K562 (cell line): Measurements from ENCODE around the gene MBIP. TPM values are rescaled to one million over a fixed set of nuclear protein-coding genes. Genes with fewer than 3 reads are reported as not detected.

Source experiments
- polyA plus RNA-seq, 8 experiments: library from polyadenylated mRNA; depleted of rRNA in 4 of 8; stranded (reverse) in 5 of 8; unstranded in 3 of 8; fragments of >200 nt; fragmentation: Nextera tagmentation in 2 of 8; fragmentation: Illumina TruSeq in 1 of 8; extraction: Ambion mirVana in 2 of 8; extraction: Trizol in 1 of 8; gene quantifications; 2 replicates each; pipeline versions ENCODE4 v1.2.1 to v1.2.3, GENCODE V29; 2011 to 2014; ENCODE audit warnings: inconsistent platforms in 1 of 8, missing spikeins in 1 of 8
- total RNA-seq, 7 experiments: library from RNA; depleted of rRNA in 6 of 7; stranded (reverse); fragments of >200 nt in 6 of 7; fragmentation: Illumina TruSeq in 2 of 7; extraction: Trizol in 2 of 7; gene quantifications; 2 replicates each; pipeline versions ENCODE4 v1.2.1 to v1.2.3, GENCODE V29; 2011 to 2021; ENCODE audit warnings: low replicate concordance in 1 of 7

Gene MBIP
- total and polyA plus RNA-seq, 9 of the 15 experiments (the other 6 are each of a cell fraction or from before 2014, with no cell fraction given): 8.4 to 31.1 (median 19.4) TPM

Other genes starting within 250 kb of the MBIP start
- not detected in 2 replicates for gene PTCSC3, start 143.9 kb downstream of the MBIP start, total RNA-seq (2014; rRNA removed)
- gene PTCSC3, start 143.9 kb downstream of the MBIP start, total RNA-seq (2014; rRNA removed; fragmentation: Illumina TruSeq; extraction: Trizol): not detected in 2 replicates
- gene PTCSC3, start 143.9 kb downstream of the MBIP start, total RNA-seq (2015; rRNA removed; fragmentation: Illumina TruSeq; extraction: Trizol): not detected in 2 replicates
- gene PTCSC3, start 143.9 kb downstream of the MBIP start, total RNA-seq (2021): not detected in 2 replicates
- gene PTCSC3, start 143.9 kb downstream of the MBIP start, polyA plus RNA-seq (2011; rRNA removed): not detected in 2 replicates
- not detected in 2 replicates for gene PTCSC3, start 143.9 kb downstream of the MBIP start, polyA plus RNA-seq (2014; fragmentation: Illumina TruSeq; extraction: Trizol)
- gene PTCSC3, start 143.9 kb downstream of the MBIP start, polyA plus RNA-seq (2014; fragmentation: Nextera tagmentation; extraction: Ambion mirVana): not detected
- not detected in 2 replicates for gene PTCSC3, start 143.9 kb downstream of the MBIP start, polyA plus RNA-seq (2014; rRNA removed)
- not detected in 2 replicates for gene NKX2-1, start 199.6 kb upstream of the MBIP start, total RNA-seq (2014; rRNA removed)
- gene NKX2-1, start 199.6 kb upstream of the MBIP start, total RNA-seq (2014; rRNA removed; fragmentation: Illumina TruSeq; extraction: Trizol): not detected in 2 replicates
- gene NKX2-1, start 199.6 kb upstream of the MBIP start, total RNA-seq (2015; rRNA removed; fragmentation: Illumina TruSeq; extraction: Trizol): not detected in 2 replicates
- gene NKX2-1, start 199.6 kb upstream of the MBIP start, total RNA-seq (2021): 0.11 TPM in 1 of 2 replicates, not detected in the other
- not detected in 2 replicates for gene NKX2-1, start 199.6 kb upstream of the MBIP start, polyA plus RNA-seq (2011; rRNA removed)
- not detected in 2 replicates for gene NKX2-1, start 199.6 kb upstream of the MBIP start, polyA plus RNA-seq (2014; fragmentation: Illumina TruSeq; extraction: Trizol)
- not detected for gene NKX2-1, start 199.6 kb upstream of the MBIP start, polyA plus RNA-seq (2014; fragmentation: Nextera tagmentation; extraction: Ambion mirVana)
- gene NKX2-1, start 199.6 kb upstream of the MBIP start, polyA plus RNA-seq (2014; rRNA removed): not detected in 2 replicates